ENCODE results near the gene DUSP21. TPM values are rescaled to one million over a fixed set of nuclear protein-coding genes. Genes with fewer than 3 reads are reported as not detected.

Gene DUSP21
- total RNA-seq, result not detected

GRCh38 chrX:44843753-44844152 is at the start of gene DUSP21:
Gene DUSP21, plus strand, starts transcription at chrX:44844021. Its CDS starts 112 bp downstream, at chrX:44844133.

GRCh38 chrX:44872821-44873414 is 29.1 kb downstream of the DUSP21 start, which contains the start of gene KDM6A:
Gene KDM6A, plus strand, starts transcription at chrX:44873188. Its CDS starts 364 bp downstream, at chrX:44873552.

Other genes starting within 250 kb of the DUSP21 start
- 69.4 TPM for gene KDM6A, start 29.2 kb downstream of the DUSP21 start, total RNA-seq